GM12801 (cell line): Measurements from ENCODE around the gene TMED10.

Experiments
- CTCF ChIP-seq: IDR thresholded peaks from one replicate; pipeline ENCODE4 v1.5.1; 2011; ENCODE audit warnings: control low read depth; ENCODE audit not compliant: insufficient read length; ENCODE audit errors: extremely low read depth

TMED10 gene

GRCh38 chr14:75091251-75091650, 85.2 kb downstream of the TMED10 start:
- no peak for TF ChIP-seq CTCF

DNA sequence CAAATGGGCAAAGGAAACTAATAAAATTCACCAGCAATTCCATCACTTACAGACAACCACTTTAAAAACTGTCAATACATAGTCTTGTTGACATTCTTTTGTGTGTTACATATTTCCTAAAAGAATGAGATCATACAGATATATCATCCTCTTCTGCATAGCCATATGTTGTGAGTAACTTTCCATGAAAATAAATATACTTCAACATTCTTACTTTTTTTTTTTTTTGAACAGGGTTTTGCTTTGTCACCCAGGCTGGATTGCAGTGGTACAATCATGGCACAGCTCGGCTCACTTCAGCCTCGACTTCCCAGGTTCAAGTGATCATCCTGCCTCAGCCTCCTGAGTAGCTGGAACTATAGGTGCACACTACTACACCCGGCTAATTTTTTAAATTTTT, 86.1 kb downstream of the TMED10 start:
- TF ChIP-seq CTCF, result no peak

DNA sequence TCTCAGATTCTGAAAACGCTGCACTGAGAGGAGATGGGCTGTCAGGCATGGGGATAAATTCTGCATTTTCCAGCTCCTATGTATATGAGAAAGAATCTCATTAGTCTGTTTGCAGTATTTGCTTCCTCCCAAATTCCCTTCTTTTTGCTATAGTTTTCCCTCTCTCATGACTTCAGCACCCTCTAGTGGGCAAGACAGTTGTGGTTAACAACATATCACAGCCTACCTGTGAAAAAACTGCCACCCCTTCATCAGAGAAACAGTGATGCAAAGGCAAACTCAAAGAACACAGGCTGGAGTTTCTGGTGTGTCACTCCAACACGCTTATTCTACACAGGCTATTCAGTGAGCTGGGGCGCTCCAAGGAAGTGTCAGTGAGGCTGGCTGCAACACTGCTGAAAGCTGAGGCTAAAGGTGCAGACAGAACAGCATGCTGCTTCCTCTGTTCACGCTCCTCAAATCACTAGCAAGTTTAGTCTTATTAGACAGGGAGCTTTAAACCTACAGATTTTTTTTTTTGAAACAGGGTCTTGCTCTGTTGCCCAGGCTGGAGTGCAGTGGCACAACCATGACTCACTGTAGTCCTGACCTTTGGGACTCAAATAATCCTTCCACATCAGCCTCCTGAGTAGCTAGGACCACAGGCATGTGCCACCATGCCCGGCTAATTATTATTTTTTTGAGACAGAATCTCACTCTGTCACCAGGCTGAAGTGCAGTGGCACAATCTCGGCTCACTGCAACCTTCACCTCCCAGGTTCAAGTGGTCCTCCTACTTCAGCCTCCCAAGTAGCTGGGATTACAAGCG, 87.6 kb downstream of the TMED10 start:
- TF ChIP-seq CTCF, result no peak

GRCh38 chr14:75088153-75088552, 88.3 kb downstream of the TMED10 start:
- TF ChIP-seq CTCF, result no peak

DNA sequence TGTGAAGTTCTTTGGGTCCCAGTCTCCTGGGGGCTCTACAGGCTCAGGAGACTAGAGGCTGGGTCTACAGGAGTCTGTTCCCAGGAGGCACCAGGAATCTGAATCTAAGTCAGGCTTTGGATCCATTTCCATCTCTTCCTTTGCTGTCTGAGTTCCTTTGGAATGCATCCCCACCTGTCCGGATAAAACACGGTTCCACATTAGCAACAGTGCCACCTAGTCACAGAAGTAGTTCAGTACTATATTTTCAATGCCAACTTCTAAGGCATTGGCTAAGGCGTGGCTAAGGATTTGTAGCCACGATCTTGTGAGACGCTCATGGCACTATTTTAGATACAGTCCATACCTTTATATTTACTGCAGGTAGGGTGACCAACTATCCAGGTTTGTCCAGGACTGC, 91.9 kb downstream of the TMED10 start:
- no peak for TF ChIP-seq CTCF

DNA sequence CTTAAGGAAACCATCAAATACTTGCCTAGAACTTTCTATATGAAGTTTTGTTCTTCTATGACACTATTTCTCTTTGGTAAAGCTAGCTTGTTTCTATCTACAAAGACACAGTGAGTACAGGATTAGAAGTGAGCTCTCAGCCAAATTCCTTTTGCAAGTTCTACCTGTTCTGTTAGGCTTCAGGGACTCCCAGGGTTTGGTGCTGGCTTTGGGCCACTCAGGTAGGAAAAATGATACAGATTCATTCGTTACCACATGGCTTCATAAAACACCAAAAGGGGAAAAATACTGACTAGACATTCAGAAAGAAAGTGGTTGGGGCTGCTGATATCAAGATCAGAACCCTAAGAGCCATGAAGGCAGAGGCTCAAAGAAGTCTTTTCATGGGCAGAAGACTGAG, 93.1 kb downstream of the TMED10 start:
- no peak for TF ChIP-seq CTCF

DNA sequence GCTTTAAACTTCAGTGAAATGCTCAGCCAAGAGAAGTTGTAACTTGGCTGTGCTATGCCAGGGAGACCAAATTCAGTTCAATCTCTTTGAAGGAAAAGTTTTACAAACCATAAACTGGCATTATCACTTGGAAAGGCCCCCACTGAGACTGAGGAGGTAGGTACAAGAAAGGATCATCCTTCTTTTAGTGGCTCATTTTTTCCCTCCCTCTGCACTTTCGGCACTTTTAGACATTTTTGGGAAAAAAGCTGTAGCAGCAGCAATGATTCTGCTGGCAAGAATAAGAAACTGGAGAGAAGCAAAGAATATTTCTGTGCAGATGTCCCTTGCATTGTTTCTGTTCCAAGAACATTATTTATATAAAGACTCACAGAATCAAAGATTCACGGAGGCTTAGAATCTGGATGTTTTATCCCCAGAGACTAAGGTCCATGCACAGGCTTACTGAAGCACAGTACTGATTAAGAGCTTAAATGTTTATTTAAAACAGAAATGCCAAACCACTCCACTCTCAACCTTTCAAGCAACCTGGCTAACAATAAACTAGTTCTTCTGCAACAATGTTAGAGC, 94.7 kb downstream of the TMED10 start:
- no peak for TF ChIP-seq CTCF
